Common myeloid progenitor, CD34-positive (primary cell): Measurements from ENCODE around the gene NDUFAF4. TPM values are rescaled to one million over a fixed set of nuclear protein-coding genes. Genes with fewer than 3 reads are reported as not detected.
A peak's percentile ranks its signal among the peaks of the same experiment; 100 is the strongest.

Source experiments
- CTCF ChIA-PET: fragments of 350-600 bp; sonication (Branson Sonifier 250); formaldehyde crosslinking; loops from one replicate; lab custom pipeline; 2021; ENCODE audit warnings: antibody characterized with exemption; lab: Charles Lee
- POLR2A ChIA-PET: fragments of 350-600 bp; sonication (Branson Sonifier 250); formaldehyde crosslinking; loops from one replicate; lab custom pipeline; 2021; ENCODE audit warnings: antibody characterized with exemption; lab: Charles Lee
- DNase-seq, 3 donors: peaks; one replicate each; pipeline versions ENCODE4 v3.0.0 to v3.0.0-alpha.2; 2013
- H3K27ac ChIP-seq, 2 experiments: 1 replicate in 1 of 2; 2 replicates in 1 of 2; pipeline ENCODE4 v1.7.0; 2013; ENCODE audit warnings: inconsistent platforms in 2 of 2, low read length in 2 of 2, mild to moderate bottlenecking in 2 of 2, low read depth in 1 of 2, moderate library complexity in 1 of 2; ENCODE audit not compliant: severe bottlenecking in 2 of 2, insufficient read depth in 1 of 2, poor library complexity in 1 of 2
- H3K27me3 ChIP-seq, 5 experiments: replicated peaks in 2 of 5; 1 replicate in 3 of 5; 2 replicates in 2 of 5; pipeline versions ENCODE4 v1.6.1 to v1.7.0; 2013; ENCODE audit warnings: low read length in 4 of 5, mild to moderate bottlenecking in 2 of 5, moderate library complexity in 2 of 5, inconsistent platforms in 1 of 5; ENCODE audit not compliant: insufficient read depth in 5 of 5, control insufficient read depth in 4 of 5
- H3K36me3 ChIP-seq, 4 experiments: 1 replicate in 2 of 4; 2 replicates in 2 of 4; pipeline versions ENCODE4 v1.6.1 to v1.7.0; 2013; ENCODE audit warnings: low read length in 3 of 4, control low read depth in 1 of 4, mild to moderate bottlenecking in 1 of 4; ENCODE audit not compliant: control insufficient read depth in 4 of 4, insufficient read depth in 4 of 4
- H3K4me1 ChIP-seq, 4 experiments: 1 replicate in 3 of 4; 2 replicates in 1 of 4; pipeline versions ENCODE4 v1.6.1 to v1.7.1; 2013; ENCODE audit warnings: low read length in 3 of 4, mild to moderate bottlenecking in 3 of 4, control low read depth in 1 of 4, inconsistent platforms in 1 of 4, moderate library complexity in 1 of 4; ENCODE audit not compliant: control insufficient read depth in 4 of 4, insufficient read depth in 4 of 4; ENCODE audit errors: control extremely low read depth in 1 of 4
- H3K4me3 ChIP-seq, 7 experiments: 1 replicate in 4 of 7; 2 replicates in 3 of 7; pipeline versions ENCODE4 v1.5.1 to v1.7.0; 2013; ENCODE audit warnings: mild to moderate bottlenecking in 7 of 7, low read length in 6 of 7, moderate library complexity in 6 of 7, inconsistent platforms in 2 of 7, low read depth in 2 of 7, control low read depth in 1 of 7; ENCODE audit not compliant: insufficient read depth in 4 of 7, control insufficient read depth in 1 of 7; ENCODE audit errors: extremely low read depth in 1 of 7
- H3K9me3 ChIP-seq, 5 experiments: 1 replicate in 4 of 5; 2 replicates in 1 of 5; pipeline versions ENCODE4 v1.6.1 to v1.7.1; 2013; ENCODE audit warnings: low read length in 4 of 5, mild to moderate bottlenecking in 2 of 5, inconsistent platforms in 1 of 5, low read depth in 1 of 5, moderate library complexity in 1 of 5; ENCODE audit not compliant: control insufficient read depth in 4 of 5, insufficient read depth in 2 of 5; ENCODE audit errors: control extremely low read depth in 1 of 5
- WGBS: methylation state at CpG from one replicate; pipeline ENCODE4 v1.1.5; 2013; ENCODE audit not compliant: insufficient coverage; 5-methylcytosine and 5-hydroxymethylcytosine counted together
- polyA plus RNA-seq: library from polyadenylated mRNA; unstranded; fragments of 120-200 nt; gene quantifications from one replicate; pipeline ENCODE4 v1.2.1, GENCODE V29; 2013

The NDUFAF4 gene
- polyA plus RNA-seq: 25.2 TPM

DNA sequence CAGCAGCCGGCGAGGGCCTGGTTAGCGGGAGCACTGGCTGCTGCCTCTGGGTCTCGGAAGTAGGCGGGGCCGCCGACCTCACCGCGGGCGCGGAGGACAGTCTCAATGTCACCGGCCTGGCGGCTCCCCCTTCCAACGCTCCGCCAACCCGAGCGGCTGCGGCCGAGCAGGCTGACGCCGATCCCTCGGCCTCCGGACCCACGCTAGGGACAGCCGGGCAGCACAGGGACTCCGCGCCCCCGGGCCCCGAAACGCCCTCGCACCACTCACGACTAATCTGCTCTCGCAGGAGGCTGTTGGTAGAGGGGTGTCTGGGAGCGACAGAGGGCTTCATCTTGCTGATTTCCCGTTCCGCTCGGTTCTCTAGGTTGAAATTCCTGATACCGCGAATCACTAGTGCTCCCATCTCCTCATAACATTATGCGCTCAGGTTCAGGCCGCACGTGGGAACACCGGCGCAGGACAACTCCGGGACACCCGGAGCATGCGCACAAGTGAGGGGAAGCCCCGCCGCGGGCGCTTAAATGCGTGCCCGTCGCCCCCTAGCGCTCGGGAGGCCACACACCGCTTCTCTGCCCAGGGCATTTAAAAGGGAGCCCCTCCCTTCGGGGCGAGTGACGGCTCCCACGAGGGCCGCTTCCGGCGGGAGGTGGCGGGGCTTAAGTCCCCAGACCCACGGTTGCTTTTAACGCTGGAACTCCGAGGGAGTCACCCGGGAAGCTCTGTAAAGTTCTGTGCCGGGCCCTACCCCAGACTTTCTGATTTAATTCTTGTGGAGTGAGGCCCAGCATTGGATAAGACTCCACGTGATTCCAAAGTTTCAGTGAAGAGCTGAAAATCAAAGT is at the start of gene NDUFAF4:
TSS of gene NDUFAF4 (minus strand) at position 496 of the 845 bp plus-strand sequence. CDS start at position 406, 90 bp downstream.
- ChIA-PET POLR2A (interaction anchor here (0.5 kb wide), 1 partner anchor 27 kb away, joined by 3 read pairs; no protein-coding TSS in a partner anchor), CTCF (interaction anchor here (0.7 to 3.6 kb wide), 17 partner anchors 9 to 353 kb away, joined by 3 to 39 read pairs (median 3); partner anchors contain the start of gene GPR63)
- Histone ChIP-seq H3K27ac (peak within 1 kb of the TSS; percentile 47 to 82), H3K4me1 (peaks cover 11 to 27% (median 19%) of the 10 kb centered on the region in 4 experiments), H3K9me3 (no peaks in the 10 kb centered on the region), H3K27me3 (no peaks in the 10 kb centered on the region), H3K4me3 (peak within 1 kb of the TSS; percentile 71 to 97 (median 91)), H3K36me3 (peaks cover 1 to 32% (median 13%) of the 10 kb centered on the region in 4 experiments)
- peak; percentile 95 for DNase-seq
- WGBS: under 1% methylated on average over 67 of the region's 71 CpGs

DNA sequence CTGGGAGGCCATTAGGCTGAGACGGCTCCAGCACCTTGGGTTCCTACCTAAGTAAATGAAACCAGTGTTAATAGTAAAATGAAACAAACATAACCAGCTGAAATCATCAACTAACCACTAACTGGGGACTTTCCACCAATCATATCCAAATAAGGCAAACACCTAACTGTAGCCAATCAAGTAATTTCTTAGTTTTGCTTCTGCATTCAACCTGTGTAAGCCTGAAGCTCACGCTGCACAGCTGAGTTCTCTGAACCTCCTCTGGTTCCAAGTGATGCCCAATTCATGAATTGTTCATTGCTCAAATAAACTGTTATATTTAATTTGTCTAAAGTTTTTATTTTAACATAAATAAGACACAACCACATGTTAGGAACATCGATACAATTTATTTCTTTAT is 49.4 kb upstream of the NDUFAF4 start:
- Histone ChIP-seq H3K27me3 (no peaks in the 10 kb centered on the region), H3K4me1 (no peaks in the 10 kb centered on the region), H3K9me3 (no peaks in the 10 kb centered on the region), H3K36me3 (no peaks in the 10 kb centered on the region), H3K4me3 (no peak overlapping the region), H3K27ac (no peak overlapping the region)
- peak in 1 of 3 donors; percentile 14 for DNase-seq
- ChIA-PET POLR2A (no interaction called here), CTCF (interaction anchor here (0.9 kb wide), 1 partner anchor 25 kb away, joined by 3 read pairs; no protein-coding TSS in a partner anchor)
- no CpG with 5 or more reads among the region's 3 CpGs for WGBS

DNA sequence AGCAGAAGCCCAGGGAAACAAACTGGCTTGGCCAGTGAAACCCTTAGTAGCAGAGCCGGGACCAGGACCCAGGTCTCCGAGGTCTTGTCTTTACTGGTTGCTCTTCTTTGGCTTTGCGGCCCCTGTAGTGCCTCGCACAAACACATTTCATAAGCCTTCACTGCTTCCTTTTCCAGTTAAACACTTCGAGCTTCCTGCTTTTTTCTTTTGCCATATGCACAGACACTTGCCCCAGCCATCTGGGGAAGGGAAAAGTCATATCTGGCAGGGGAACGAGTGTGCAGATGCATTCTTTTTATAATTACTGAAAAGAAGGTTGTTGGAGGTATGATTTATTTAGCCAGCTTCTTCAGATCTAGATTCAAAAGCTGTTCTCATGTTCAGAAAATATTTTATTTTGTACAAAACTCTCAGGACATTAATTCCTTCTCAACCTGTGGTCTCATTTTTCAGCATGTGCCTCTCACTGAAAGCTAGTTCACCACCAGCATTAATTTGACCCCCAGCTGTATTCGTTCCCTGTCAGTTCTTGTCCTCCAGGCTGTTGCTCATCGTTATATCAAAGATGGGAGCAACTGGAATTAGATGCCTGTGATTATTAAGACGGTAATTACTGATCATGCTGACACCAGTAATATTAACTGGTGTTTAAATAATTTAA is 46.0 kb upstream of the NDUFAF4 start:
- no peaks in the 10 kb centered on the region for H3K27me3 ChIP-seq
- H3K4me1 ChIP-seq: no peaks in the 10 kb centered on the region
- H3K36me3 ChIP-seq: no peaks in the 10 kb centered on the region
- no peak for DNase-seq
- H3K4me3 ChIP-seq: no peak overlapping the region
- ChIA-PET POLR2A (no interaction called here), CTCF (no interaction called here)
- WGBS: 80% methylated on average over 5 of the region's 9 CpGs
- H3K27ac ChIP-seq: no peak overlapping the region
- H3K9me3 ChIP-seq: no peaks in the 10 kb centered on the region

DNA sequence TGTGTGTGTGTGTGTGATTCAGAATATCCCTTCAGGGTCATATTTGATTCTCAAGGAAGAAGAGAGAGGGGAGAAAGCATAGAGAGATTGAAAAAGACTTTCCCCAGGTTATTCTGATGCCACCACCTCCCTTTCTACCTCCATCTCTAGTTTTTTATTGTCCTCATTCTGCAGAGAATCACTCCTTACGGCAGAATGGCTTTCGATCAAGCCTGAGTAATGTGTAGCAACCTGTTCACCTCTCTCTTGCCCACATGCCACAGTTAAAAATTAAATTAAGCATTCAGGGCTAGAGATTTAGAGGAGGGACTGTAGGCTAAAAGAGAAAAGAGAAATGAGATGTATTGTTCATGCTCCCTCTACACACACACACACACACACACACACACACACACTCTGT is 45.0 kb upstream of the NDUFAF4 start:
- Histone ChIP-seq H3K9me3 (no peaks in the 10 kb centered on the region), H3K36me3 (no peaks in the 10 kb centered on the region), H3K27ac (no peak overlapping the region), H3K27me3 (no peaks in the 10 kb centered on the region), H3K4me3 (no peak overlapping the region), H3K4me1 (no peaks in the 10 kb centered on the region)
- WGBS: 100% methylated on average over 1 of the region's 2 CpGs
- DNase-seq: no peak
- CTCF ChIA-PET: no interaction called here
- POLR2A ChIA-PET: no interaction called here

DNA sequence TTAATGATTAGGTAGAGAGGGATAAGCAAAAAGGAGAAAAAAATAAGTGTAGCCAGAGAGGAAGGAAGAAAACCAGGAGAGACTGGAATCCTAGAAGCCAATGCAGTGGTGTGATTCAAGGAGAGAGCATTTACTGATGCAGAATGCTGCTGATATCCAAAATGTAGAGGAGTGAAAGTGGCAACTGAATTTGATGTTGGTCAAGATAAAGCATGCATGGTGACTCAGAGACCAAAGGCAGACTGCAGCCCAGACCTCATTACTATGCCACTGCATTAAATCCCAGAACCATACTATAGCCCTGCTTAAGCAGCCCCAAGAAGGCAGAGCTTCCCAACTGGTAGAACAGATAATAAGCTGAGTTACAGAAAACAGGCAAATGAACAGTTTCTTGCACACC is 42.6 kb upstream of the NDUFAF4 start:
- ChIA-PET POLR2A (no interaction called here), CTCF (interaction anchor here (0.6 kb wide), 1 partner anchor 50 kb away, joined by 3 read pairs; no protein-coding TSS in a partner anchor)
- Histone ChIP-seq H3K27me3 (no peaks in the 10 kb centered on the region), H3K4me1 (no peaks in the 10 kb centered on the region), H3K36me3 (no peaks in the 10 kb centered on the region), H3K9me3 (no peaks in the 10 kb centered on the region), H3K27ac (no peak overlapping the region), H3K4me3 (no peak overlapping the region)
- DNase-seq: no peak

- peak in 2 of 3 donors; percentile 48 to 50 for DNase-seq
- Histone ChIP-seq H3K27ac (no peak overlapping the region), H3K4me1 (no peaks in the 10 kb centered on the region), H3K27me3 (no peaks in the 10 kb centered on the region), H3K36me3 (no peaks in the 10 kb centered on the region), H3K4me3 (no peak overlapping the region), H3K9me3 (no peaks in the 10 kb centered on the region)
- ChIA-PET POLR2A (no interaction called here), CTCF (no interaction called here)
- 80% methylated on average over 2 of the region's 4 CpGs for WGBS
Measured at GRCh38 chr6:96939007-96939805, 41.5 kb upstream of the NDUFAF4 start.
